Skin of body (tissue), 1 donor: ENCODE results near the gene CYP2S1. TPM values are rescaled to one million over a fixed set of nuclear protein-coding genes. Genes with fewer than 3 reads are reported as not detected.

Source experiments
- total RNA-seq: library from RNA; depleted of rRNA; stranded (reverse); fragments of >200 nt; gene quantifications from one replicate; pipeline ENCODE4 v1.2.3, GENCODE V29; 2014

CYP2S1 gene
- total RNA-seq, 1 donor from 2014 or later: 2.5 TPM

Other genes with a start within 250 kb of the CYP2S1 start
- 0.20 TPM for gene CYP2B6, start 201.9 kb upstream of the CYP2S1 start, total RNA-seq
- 0.10 TPM for gene CYP2A13, start 104.8 kb upstream of the CYP2S1 start, total RNA-seq
- gene CYP2F1, start 78.8 kb upstream of the CYP2S1 start, total RNA-seq: not detected
- 36.2 TPM for gene AXL, start 26.0 kb downstream of the CYP2S1 start, total RNA-seq
- 108 TPM for gene HNRNPUL1, start 71.2 kb downstream of the CYP2S1 start, total RNA-seq
- 7.0 TPM for gene CCDC97, start 117.0 kb downstream of the CYP2S1 start, total RNA-seq
- gene TGFB1, start 160.7 kb downstream of the CYP2S1 start, total RNA-seq: 10.9 TPM
- gene B9D2, start 170.9 kb downstream of the CYP2S1 start, total RNA-seq: 0.89 TPM
- gene TMEM91, start 183.3 kb downstream of the CYP2S1 start, total RNA-seq: 20.9 TPM
- 10.1 TPM for gene EXOSC5, start 204.1 kb downstream of the CYP2S1 start, total RNA-seq
- gene BCKDHA, start 204.6 kb downstream of the CYP2S1 start, total RNA-seq: 36.5 TPM
- gene B3GNT8, start 234.2 kb downstream of the CYP2S1 start, total RNA-seq: 1.6 TPM
- 14.4 TPM for gene DMAC2, start 246.7 kb downstream of the CYP2S1 start, total RNA-seq
- gene ERICH4, start 249.9 kb downstream of the CYP2S1 start, total RNA-seq: not detected